ENCODE measurements around the gene FOXB2.
A peak's percentile ranks its signal among the peaks of the same experiment; 100 is the strongest.
"Not testable (repeated sequence)": the region's sequence is repeated elsewhere in the genome, so short reads cannot be mapped to it uniquely, and the experiment has no call there.

The FOXB2 gene

GRCh38 chr9:77019236-77019925 lies at the start of gene FOXB2:
TSS of gene FOXB2 (plus strand) at chr9:77019655. CDS start at chr9:77019655, 0 bp downstream.
- Histone ChIP-seq H3K27ac (no peak within 1 kb of the TSS), H3K4me3 (peak within 1 kb of the TSS in 1 of 7 experiments; percentile 12)

GRCh38 chr9:76969716-76970115 lies 49.7 kb upstream of the FOXB2 start:
- Histone ChIP-seq H3K4me3 (no peak overlapping the region), H3K27ac (no peak overlapping the region)

GRCh38 chr9:76978831-76979230 lies 40.6 kb upstream of the FOXB2 start:
- H3K4me3 ChIP-seq, H3K27ac ChIP-seq: not testable (repeated sequence)

GRCh38 chr9:76980566-76980965 lies 38.9 kb upstream of the FOXB2 start:
- no peak overlapping the region for H3K27ac ChIP-seq
- no peak overlapping the region for H3K4me3 ChIP-seq

GRCh38 chr9:76984486-76984885 lies 35.0 kb upstream of the FOXB2 start:
- Histone ChIP-seq H3K4me3 (no peak overlapping the region), H3K27ac (no peak overlapping the region)

- Histone ChIP-seq H3K27ac (no peak overlapping the region), H3K4me3 (no peak overlapping the region)
These were observed 33.9 kb upstream of the FOXB2 start for GRCh38 chr9:76985581-76985980.

GRCh38 chr9:76987594-76988200 lies 31.8 kb upstream of the FOXB2 start:
- H3K4me3 ChIP-seq: no peak overlapping the region
- no peak overlapping the region for H3K27ac ChIP-seq

- Histone ChIP-seq H3K27ac (no peak overlapping the region), H3K4me3 (no peak overlapping the region)
These were observed 30.5 kb upstream of the FOXB2 start for GRCh38 chr9:76988941-76989340.

- H3K27ac ChIP-seq: no peak overlapping the region
- H3K4me3 ChIP-seq: no peak overlapping the region
These were observed 30.0 kb upstream of the FOXB2 start for GRCh38 chr9:76989501-76989900.

GRCh38 chr9:76996700-76997099 lies 22.8 kb upstream of the FOXB2 start:
- Histone ChIP-seq H3K27ac (no peak overlapping the region), H3K4me3 (no peak overlapping the region)

- H3K27ac ChIP-seq: no peak overlapping the region
- no peak overlapping the region for H3K4me3 ChIP-seq
These were observed 20.2 kb upstream of the FOXB2 start for GRCh38 chr9:76999261-76999660.

- Histone ChIP-seq H3K27ac (no peak overlapping the region), H3K4me3 (no peak overlapping the region)
These were observed 19.1 kb upstream of the FOXB2 start for GRCh38 chr9:77000330-77000729.

- no peak overlapping the region for H3K4me3 ChIP-seq
These were observed 16.1 kb upstream of the FOXB2 start for GRCh38 chr9:77003366-77003765.

GRCh38 chr9:77005216-77005615 lies 14.2 kb upstream of the FOXB2 start:
- Histone ChIP-seq H3K27ac (no peak overlapping the region), H3K4me3 (no peak overlapping the region)

More at GRCh38 chr9:77003366-77003765, 16.1 kb upstream of the FOXB2 start:
- no peak overlapping the region for H3K27ac ChIP-seq

- Histone ChIP-seq H3K4me3 (no peak overlapping the region), H3K27ac (no peak overlapping the region)
These were observed 8.9 kb upstream of the FOXB2 start for GRCh38 chr9:77010527-77010926.

GRCh38 chr9:77011973-77012821 lies 7.3 kb upstream of the FOXB2 start:
- Histone ChIP-seq H3K27ac (no peak overlapping the region), H3K4me3 (no peak overlapping the region)

- Histone ChIP-seq H3K4me3 (no peak overlapping the region), H3K27ac (no peak overlapping the region)
These were observed 6.1 kb upstream of the FOXB2 start for GRCh38 chr9:77013206-77013931.

- Histone ChIP-seq H3K4me3 (no peak overlapping the region), H3K27ac (no peak overlapping the region)
These were observed 5.4 kb upstream of the FOXB2 start for GRCh38 chr9:77013932-77014596.

GRCh38 chr9:77014597-77015263 lies 4.7 kb upstream of the FOXB2 start:
- H3K27ac ChIP-seq: no peak overlapping the region
- H3K4me3 ChIP-seq: no peak overlapping the region

Measured in skin epidermis (tissue), 12 donors.